Right atrium auricular region (tissue), 2 donors: ENCODE measurements around the gene RNF31. TPM values are rescaled to one million over a fixed set of nuclear protein-coding genes. Genes with fewer than 3 reads are reported as not detected.

Experiments used
- DNase-seq: peaks from one replicate; pipeline ENCODE4 v3.0.0-alpha.2; 2019; ENCODE audit warnings: low spot score
- H3K27ac ChIP-seq, 2 donors: fragments of 200-600 bp; sonication (generic); 1 replicate in 1 of 2; 2 replicates in 1 of 2; pipeline ENCODE4 v1.5.1; 2016 to 2019
- H3K27me3 ChIP-seq, 2 donors: fragments of 200-600 bp; sonication (generic); one replicate each; pipeline versions ENCODE4 v1.5.1 to v1.6.0; 2017 to 2019
- H3K36me3 ChIP-seq: fragments of 200-600 bp; sonication (generic); one replicate; pipeline ENCODE4 v1.5.1; 2016
- H3K4me1 ChIP-seq, 2 donors: fragments of 200-600 bp; sonication (generic); one replicate each; pipeline versions ENCODE4 v1.5.1 to v1.6.0; 2017 to 2019
- H3K4me3 ChIP-seq, 2 donors: fragments of 200-600 bp; sonication (generic); 1 replicate in 1 of 2; 2 replicates in 1 of 2; pipeline ENCODE4 v1.5.1; 2017 to 2019; ENCODE audit warnings: mild to moderate bottlenecking in 1 of 2, moderate library complexity in 1 of 2
- H3K9me3 ChIP-seq, 2 donors: fragments of 200-600 bp; sonication (generic); one replicate each; pipeline ENCODE4 v1.5.1; 2019
- CTCF ChIP-seq, 2 donors: fragments of 200-600 bp; sonication (generic); IDR thresholded peaks; one replicate each; pipeline ENCODE4 v1.5.1; 2019; ENCODE audit warnings: antibody characterized with exemption in 2 of 2
- total RNA-seq, 2 donors: library from RNA; depleted of rRNA; stranded (reverse); fragments of >200 nt; gene quantifications; one replicate each; pipeline ENCODE4 v1.1.0, GENCODE V29; 2016

Gene RNF31
- total RNA-seq, 2 donors from 2014 or later, result 24.1 to 47.5 TPM

GRCh38 chr14:24164518-24164991 lies 17.3 kb downstream of the RNF31 start:
- no peaks in the 10 kb centered on the region for H3K9me3 ChIP-seq
- no peak for TF ChIP-seq CTCF (IDR thresholded peaks at IDR 0.05)
- DNase-seq, result no peak
- H3K27ac ChIP-seq, result no peak overlapping the region
- H3K36me3 ChIP-seq, result peaks cover 70% of the 10 kb centered on the region
- no peak overlapping the region for H3K4me3 ChIP-seq
- peaks cover 0 to 30% of the 10 kb centered on the region in 2 donors for H3K4me1 ChIP-seq
- no peaks in the 10 kb centered on the region for H3K27me3 ChIP-seq

- Histone ChIP-seq H3K27me3 (no peaks in the 10 kb centered on the region), H3K4me3 (no peak overlapping the region), H3K27ac (no peak overlapping the region), H3K9me3 (no peaks in the 10 kb centered on the region), H3K36me3 (peaks cover 58% of the 10 kb centered on the region), H3K4me1 (peaks cover 0 to 25% of the 10 kb centered on the region in 2 donors)
- no peak for TF ChIP-seq CTCF (IDR thresholded peaks at IDR 0.05)
- no peak for DNase-seq
Observed at GRCh38 chr14:24165785-24166184, 18.5 kb downstream of the RNF31 start.

- DNase-seq, result no peak
- Histone ChIP-seq H3K4me3 (no peak overlapping the region), H3K4me1 (peaks cover 0 to 24% of the 10 kb centered on the region in 2 donors), H3K27me3 (no peaks in the 10 kb centered on the region), H3K36me3 (peaks cover 58% of the 10 kb centered on the region), H3K9me3 (no peaks in the 10 kb centered on the region), H3K27ac (no peak overlapping the region)
- TF ChIP-seq CTCF (IDR thresholded peaks at IDR 0.05), result no peak
Observed at GRCh38 chr14:24167469-24168114, 20.3 kb downstream of the RNF31 start.

GRCh38 chr14:24171422-24172260 lies 24.3 kb downstream of the RNF31 start, which contains the start of gene REC8:
Gene REC8 (plus strand): TSS chr14:24172080. CDS start chr14:24172553, 473 bp downstream.
- Histone ChIP-seq H3K27ac (no peak within 1 kb of the TSS), H3K4me3 (peak within 1 kb of the TSS; percentile 12 to 40), H3K27me3 (no peaks in the 10 kb centered on the region), H3K36me3 (peaks cover 18% of the 10 kb centered on the region), H3K9me3 (no peaks in the 10 kb centered on the region), H3K4me1 (peaks cover 0 to 9% of the 10 kb centered on the region in 2 donors)
- DNase-seq, result peak; percentile 89
- no peak for TF ChIP-seq CTCF (IDR thresholded peaks at IDR 0.05)

GRCh38 chr14:24172261-24172860 lies 25.1 kb downstream of the RNF31 start:
- Histone ChIP-seq H3K27ac (no peak overlapping the region), H3K4me3 (peak overlapping the region; percentile 12 to 40), H3K36me3 (peaks cover 11% of the 10 kb centered on the region), H3K9me3 (no peaks in the 10 kb centered on the region), H3K4me1 (peaks cover 0 to 9% of the 10 kb centered on the region in 2 donors), H3K27me3 (no peaks in the 10 kb centered on the region)
- DNase-seq, result no peak
- no peak for TF ChIP-seq CTCF (IDR thresholded peaks at IDR 0.05)
